ENCODE measurements around the gene SEL1L3.

Gene SEL1L3

DNA sequence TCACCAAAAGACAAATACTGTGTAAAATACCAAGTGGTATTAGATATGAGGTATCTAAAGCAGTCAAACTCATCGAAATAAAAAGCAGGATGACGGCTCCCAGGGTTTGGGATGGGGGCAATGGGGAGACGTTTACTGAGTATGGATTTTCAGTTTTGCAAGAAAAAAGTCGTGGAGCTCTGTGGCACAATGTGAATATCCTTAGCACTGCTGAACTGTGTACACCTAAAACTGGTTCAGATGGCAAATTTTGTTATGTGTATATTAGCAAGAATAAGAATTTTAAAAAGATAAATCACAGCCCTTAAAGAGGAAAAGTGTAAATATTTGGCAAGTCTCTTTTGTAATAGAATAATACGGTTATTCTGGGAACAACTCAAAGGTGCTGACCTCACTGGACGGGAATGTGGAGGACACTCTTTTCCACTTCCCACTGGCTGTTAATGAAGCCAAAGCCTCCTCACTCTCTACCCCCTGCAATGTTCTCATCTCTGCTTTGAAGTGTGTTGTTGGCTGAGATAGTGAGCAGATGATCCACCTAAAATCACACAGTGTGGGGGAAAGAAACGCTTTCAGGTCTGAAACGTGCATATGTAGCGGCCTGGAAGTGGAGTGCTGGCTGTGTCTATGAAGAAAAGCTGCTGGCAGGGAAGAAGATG is 49.2 kb downstream of the SEL1L3 start:
- H3K9me3 ChIP-seq (replicated peaks; ENCODE audit: low read length) = no peaks in the 10 kb centered on the region
- H3K27me3 ChIP-seq (ENCODE audit: control insufficient read depth, insufficient read depth, low read length) = no peaks in the 10 kb centered on the region
- H3K4me1 ChIP-seq (ENCODE audit: control insufficient read depth, insufficient read depth, low read length) = peaks cover 63% of the 10 kb centered on the region
- no peaks in the 10 kb centered on the region for H3K36me3 ChIP-seq (ENCODE audit: insufficient read depth, low read length)
- H3K4me2 ChIP-seq (ENCODE audit: low read length) = peak overlapping the region; percentile 50
- H3K9ac ChIP-seq (ENCODE audit: low read depth, low read length) = peak overlapping the region; percentile 59
- H3K4me3 ChIP-seq (ENCODE audit: low read length) = peak overlapping the region; percentile 5

DNA sequence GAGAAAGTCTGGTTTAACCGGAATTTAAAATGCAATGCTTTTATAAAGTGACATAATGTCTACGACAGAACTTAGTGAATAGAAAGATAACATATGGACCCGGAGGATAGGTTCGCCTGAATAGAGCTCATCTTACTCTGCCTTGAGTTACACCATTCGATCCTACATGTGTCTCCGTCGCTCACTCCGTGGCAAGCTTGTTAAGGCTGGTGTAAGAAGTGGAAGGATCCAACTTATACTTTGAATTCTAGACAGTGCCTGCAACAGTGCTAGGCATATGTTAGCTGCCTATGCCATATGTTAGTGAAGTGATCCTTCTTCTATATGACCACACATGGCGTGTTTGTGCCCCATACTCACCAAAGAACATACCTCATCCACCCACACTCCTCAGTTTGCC is 50.9 kb downstream of the SEL1L3 start:
- no peaks in the 10 kb centered on the region for H3K27me3 ChIP-seq (ENCODE audit: control insufficient read depth, insufficient read depth, low read length)
- no peaks in the 10 kb centered on the region for H3K9me3 ChIP-seq (replicated peaks; ENCODE audit: low read length)
- no peaks in the 10 kb centered on the region for H3K36me3 ChIP-seq (ENCODE audit: insufficient read depth, low read length)
- no peak overlapping the region for H3K9ac ChIP-seq (ENCODE audit: low read depth, low read length)
- no peak overlapping the region for H3K4me2 ChIP-seq (ENCODE audit: low read length)
- H3K4me1 ChIP-seq (ENCODE audit: control insufficient read depth, insufficient read depth, low read length) = peaks cover 46% of the 10 kb centered on the region
- H3K4me3 ChIP-seq (ENCODE audit: low read length) = no peak overlapping the region

- Histone ChIP-seq H3K27me3 (ENCODE audit: control insufficient read depth, insufficient read depth, low read length) (no peaks in the 10 kb centered on the region), H3K4me2 (ENCODE audit: low read length) (no peak overlapping the region), H3K9ac (ENCODE audit: low read depth, low read length) (no peak overlapping the region), H3K4me1 (ENCODE audit: control insufficient read depth, insufficient read depth, low read length) (peaks cover 41% of the 10 kb centered on the region), H3K9me3 (replicated peaks; ENCODE audit: low read length) (no peaks in the 10 kb centered on the region), H3K36me3 (ENCODE audit: insufficient read depth, low read length) (no peaks in the 10 kb centered on the region), H3K4me3 (ENCODE audit: low read length) (no peak overlapping the region)
These were observed 51.5 kb downstream of the SEL1L3 start for GRCh38 chr4:25811374-25811690.

DNA sequence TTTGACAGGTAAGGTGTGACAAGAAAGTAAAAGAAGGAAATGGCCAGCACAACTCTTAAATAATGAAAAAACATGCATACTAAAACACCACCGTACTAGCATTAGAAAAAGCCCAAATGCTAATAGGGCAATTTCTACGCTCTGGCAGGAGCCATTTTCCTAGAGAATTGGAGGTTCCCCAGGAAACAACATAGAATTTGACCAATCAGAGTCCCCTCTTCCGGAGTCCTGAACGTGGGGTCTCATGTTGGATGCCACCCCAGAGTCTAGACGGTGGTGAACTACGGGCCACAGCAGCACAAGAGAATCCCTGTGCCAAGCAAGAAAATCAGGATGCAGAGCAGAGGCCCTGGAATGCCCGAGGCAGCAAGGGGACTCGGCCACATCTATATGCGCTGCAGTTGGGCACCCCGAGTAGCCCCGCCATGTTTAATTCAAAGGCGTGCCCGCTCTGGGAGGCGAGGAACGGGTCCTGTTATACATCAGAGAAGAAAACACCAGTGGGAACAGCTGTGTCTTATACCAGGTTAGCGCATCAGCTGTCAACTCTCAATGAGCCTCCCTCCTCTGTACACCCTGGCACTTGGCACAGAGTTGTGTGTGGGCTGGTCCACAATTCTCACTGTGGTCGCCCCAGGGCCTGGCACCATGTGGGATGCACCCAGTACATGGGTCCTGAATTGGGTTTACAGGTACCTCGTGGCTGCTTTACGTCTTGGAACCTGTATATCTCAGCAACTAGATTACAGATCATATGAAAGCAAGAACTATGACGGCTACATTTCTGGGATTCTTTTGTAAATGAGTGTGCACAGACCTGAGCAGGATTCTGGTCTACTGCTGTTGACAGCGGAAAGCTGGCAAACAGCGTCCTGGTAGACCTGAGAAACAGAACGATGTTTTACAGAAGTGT is 52.1 kb downstream of the SEL1L3 start:
- Histone ChIP-seq H3K36me3 (ENCODE audit: insufficient read depth, low read length) (no peaks in the 10 kb centered on the region), H3K27me3 (ENCODE audit: control insufficient read depth, insufficient read depth, low read length) (no peaks in the 10 kb centered on the region), H3K4me2 (ENCODE audit: low read length) (no peak overlapping the region), H3K9me3 (replicated peaks; ENCODE audit: low read length) (no peaks in the 10 kb centered on the region), H3K9ac (ENCODE audit: low read depth, low read length) (no peak overlapping the region), H3K4me3 (ENCODE audit: low read length) (no peak overlapping the region), H3K4me1 (ENCODE audit: control insufficient read depth, insufficient read depth, low read length) (peaks cover 38% of the 10 kb centered on the region)

- Histone ChIP-seq H3K9me3 (replicated peaks; ENCODE audit: low read length) (no peaks in the 10 kb centered on the region), H3K4me2 (ENCODE audit: low read length) (no peak overlapping the region), H3K4me3 (ENCODE audit: low read length) (no peak overlapping the region), H3K4me1 (ENCODE audit: control insufficient read depth, insufficient read depth, low read length) (peaks cover 31% of the 10 kb centered on the region), H3K36me3 (ENCODE audit: insufficient read depth, low read length) (no peaks in the 10 kb centered on the region), H3K9ac (ENCODE audit: low read depth, low read length) (no peak overlapping the region), H3K27me3 (ENCODE audit: control insufficient read depth, insufficient read depth, low read length) (no peaks in the 10 kb centered on the region)
These were observed 52.8 kb downstream of the SEL1L3 start for GRCh38 chr4:25809996-25810395.

DNA sequence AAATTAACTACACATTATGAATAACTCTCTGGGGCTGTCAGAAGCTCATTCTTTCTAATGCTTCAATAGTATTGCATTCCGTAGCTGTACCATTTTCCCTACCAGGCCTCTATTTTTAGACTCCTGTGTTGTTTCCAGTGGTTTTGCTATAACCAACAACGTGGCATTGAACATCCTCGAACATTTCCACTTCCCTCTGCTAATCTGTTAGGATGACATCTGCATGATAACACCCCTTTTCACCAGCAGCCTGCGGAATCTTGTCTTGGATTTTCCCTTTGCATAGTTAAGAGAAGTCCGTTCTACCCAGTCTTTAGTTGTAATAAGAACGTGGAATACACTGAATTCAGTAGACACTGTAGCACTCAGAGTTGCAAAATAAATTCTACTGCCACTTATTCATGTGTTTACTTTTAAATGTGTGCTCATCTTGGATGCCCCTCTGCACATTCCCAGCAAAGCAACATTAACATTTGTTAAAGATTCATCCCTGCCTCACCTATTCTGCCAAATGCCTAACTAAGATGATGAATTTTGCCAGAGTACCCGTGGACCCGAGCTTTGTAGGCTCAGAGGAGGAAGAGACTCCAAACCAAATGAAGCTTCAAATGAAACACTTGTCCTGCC is 55.6 kb downstream of the SEL1L3 start:
- Histone ChIP-seq H3K4me1 (ENCODE audit: control insufficient read depth, insufficient read depth, low read length) (peaks cover 8% of the 10 kb centered on the region), H3K9ac (ENCODE audit: low read depth, low read length) (no peak overlapping the region), H3K36me3 (ENCODE audit: insufficient read depth, low read length) (no peaks in the 10 kb centered on the region), H3K9me3 (replicated peaks; ENCODE audit: low read length) (no peaks in the 10 kb centered on the region), H3K4me3 (ENCODE audit: low read length) (no peak overlapping the region), H3K4me2 (ENCODE audit: low read length) (no peak overlapping the region), H3K27me3 (ENCODE audit: control insufficient read depth, insufficient read depth, low read length) (no peaks in the 10 kb centered on the region)

GRCh38 chr4:25805255-25805860 is 57.4 kb downstream of the SEL1L3 start:
- H3K27me3 ChIP-seq (ENCODE audit: control insufficient read depth, insufficient read depth, low read length) = no peaks in the 10 kb centered on the region
- no peaks in the 10 kb centered on the region for H3K36me3 ChIP-seq (ENCODE audit: insufficient read depth, low read length)
- H3K9me3 ChIP-seq (replicated peaks; ENCODE audit: low read length) = no peaks in the 10 kb centered on the region
- no peak overlapping the region for H3K4me3 ChIP-seq (ENCODE audit: low read length)
- H3K4me2 ChIP-seq (ENCODE audit: low read length) = no peak overlapping the region
- H3K9ac ChIP-seq (ENCODE audit: low read depth, low read length) = no peak overlapping the region
- no peaks in the 10 kb centered on the region for H3K4me1 ChIP-seq (ENCODE audit: control insufficient read depth, insufficient read depth, low read length)

DNA sequence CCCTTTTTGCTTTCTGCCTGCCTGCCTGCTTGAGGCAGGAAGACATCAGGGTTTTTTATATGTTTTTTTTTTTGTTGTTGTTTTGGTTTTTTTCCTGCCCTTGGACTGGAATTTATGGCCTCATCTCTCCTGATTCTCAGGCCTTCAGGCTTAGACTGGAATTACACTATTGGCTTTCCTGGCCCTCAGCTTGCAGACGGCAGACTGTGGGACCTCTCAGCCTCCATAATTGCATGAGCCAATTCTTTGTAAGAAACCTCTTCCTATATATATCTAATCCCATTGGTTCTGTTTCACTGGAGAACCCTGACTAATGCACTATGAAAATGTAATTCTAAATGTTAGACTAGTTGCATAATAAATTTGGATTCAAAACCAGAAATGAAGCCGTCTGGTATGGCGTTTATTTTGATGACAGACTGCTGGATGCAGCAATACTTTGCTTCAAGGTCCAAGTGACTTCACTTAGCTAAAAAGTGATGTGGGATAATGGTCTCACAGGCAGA is 59.0 kb downstream of the SEL1L3 start:
- no peaks in the 10 kb centered on the region for H3K27me3 ChIP-seq (ENCODE audit: control insufficient read depth, insufficient read depth, low read length)
- no peaks in the 10 kb centered on the region for H3K4me1 ChIP-seq (ENCODE audit: control insufficient read depth, insufficient read depth, low read length)
- H3K36me3 ChIP-seq (ENCODE audit: insufficient read depth, low read length) = no peaks in the 10 kb centered on the region
- no peak overlapping the region for H3K9ac ChIP-seq (ENCODE audit: low read depth, low read length)
- no peaks in the 10 kb centered on the region for H3K9me3 ChIP-seq (replicated peaks; ENCODE audit: low read length)
- H3K4me2 ChIP-seq (ENCODE audit: low read length) = no peak overlapping the region
- H3K4me3 ChIP-seq (ENCODE audit: low read length) = no peak overlapping the region

DNA sequence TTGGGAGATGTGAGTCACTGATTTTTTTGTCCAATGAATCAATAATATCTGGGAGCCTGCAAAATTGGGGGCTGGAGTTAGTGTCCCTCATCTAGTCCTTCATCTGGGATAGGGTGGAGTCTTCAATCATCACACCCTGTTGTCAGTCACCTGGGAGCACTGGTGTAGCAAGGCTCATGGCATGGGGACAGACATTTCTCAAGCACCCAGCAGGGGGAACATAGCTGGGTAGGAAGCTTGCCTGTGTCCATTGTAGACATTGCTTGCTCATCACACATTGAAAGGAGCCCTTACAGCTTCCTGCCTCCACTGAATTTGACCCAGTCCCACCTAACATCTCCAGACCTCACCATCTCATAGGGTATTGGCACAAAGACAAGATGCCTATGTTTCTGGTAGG is 61.2 kb downstream of the SEL1L3 start:
- H3K9me3 ChIP-seq (replicated peaks; ENCODE audit: low read length) = no peaks in the 10 kb centered on the region
- peaks cover 5% of the 10 kb centered on the region for H3K4me1 ChIP-seq (ENCODE audit: control insufficient read depth, insufficient read depth, low read length)
- H3K4me3 ChIP-seq (ENCODE audit: low read length) = no peak overlapping the region
- H3K36me3 ChIP-seq (ENCODE audit: insufficient read depth, low read length) = no peaks in the 10 kb centered on the region
- no peak overlapping the region for H3K9ac ChIP-seq (ENCODE audit: low read depth, low read length)
- H3K27me3 ChIP-seq (ENCODE audit: control insufficient read depth, insufficient read depth, low read length) = no peaks in the 10 kb centered on the region
- no peak overlapping the region for H3K4me2 ChIP-seq (ENCODE audit: low read length)

GRCh38 chr4:25800245-25800644 is 62.5 kb downstream of the SEL1L3 start:
- Histone ChIP-seq H3K4me2 (ENCODE audit: low read length) (no peak overlapping the region), H3K4me1 (ENCODE audit: control insufficient read depth, insufficient read depth, low read length) (peaks cover 18% of the 10 kb centered on the region), H3K4me3 (ENCODE audit: low read length) (no peak overlapping the region), H3K9ac (ENCODE audit: low read depth, low read length) (no peak overlapping the region), H3K36me3 (ENCODE audit: insufficient read depth, low read length) (no peaks in the 10 kb centered on the region), H3K27me3 (ENCODE audit: control insufficient read depth, insufficient read depth, low read length) (no peaks in the 10 kb centered on the region), H3K9me3 (replicated peaks; ENCODE audit: low read length) (no peaks in the 10 kb centered on the region)

DNA sequence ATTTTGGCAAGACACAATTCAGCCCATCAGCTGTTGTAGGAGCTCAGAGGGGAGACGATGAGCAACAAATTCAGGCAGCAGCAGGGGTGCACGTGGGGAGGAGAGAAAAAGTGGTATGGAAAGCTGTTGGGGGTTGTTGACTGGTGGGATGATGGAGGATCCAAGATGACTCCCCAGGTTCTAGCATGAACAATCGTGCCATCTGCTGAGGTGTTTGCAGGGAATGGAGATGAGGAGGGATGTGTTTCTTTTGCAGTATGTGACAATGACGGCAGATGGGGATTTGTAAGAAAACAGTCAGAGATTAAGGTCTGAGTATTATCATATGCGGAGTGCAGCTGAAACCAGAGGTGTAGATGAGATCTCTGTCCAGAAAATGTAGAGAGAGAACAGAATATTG is 63.3 kb downstream of the SEL1L3 start:
- H3K4me3 ChIP-seq (ENCODE audit: low read length) = no peak overlapping the region
- no peak overlapping the region for H3K4me2 ChIP-seq (ENCODE audit: low read length)
- H3K27me3 ChIP-seq (ENCODE audit: control insufficient read depth, insufficient read depth, low read length) = no peaks in the 10 kb centered on the region
- no peaks in the 10 kb centered on the region for H3K36me3 ChIP-seq (ENCODE audit: insufficient read depth, low read length)
- peaks cover 19% of the 10 kb centered on the region for H3K4me1 ChIP-seq (ENCODE audit: control insufficient read depth, insufficient read depth, low read length)
- H3K9me3 ChIP-seq (replicated peaks; ENCODE audit: low read length) = no peaks in the 10 kb centered on the region
- no peak overlapping the region for H3K9ac ChIP-seq (ENCODE audit: low read depth, low read length)
